CD4-positive, alpha-beta T cell (primary cell): Measurements from ENCODE around the gene NR2F1-AS1. TPM values are rescaled to one million over a fixed set of nuclear protein-coding genes. Genes with fewer than 3 reads are reported as not detected.

ENCODE experiments used
- ATAC-seq: fragments of 200-7000 bp; cut with Tn5 transposase; one replicate; pipeline ENCODE4 v1.10.0; 2022; ENCODE audit warnings: mild to moderate bottlenecking; ENCODE audit not compliant: poor library complexity
- CTCF ChIA-PET: fragments of 350-600 bp; sonication (Branson Sonifier 250); formaldehyde crosslinking; loops from one replicate; lab custom pipeline; 2021; ENCODE audit warnings: antibody characterized with exemption, inconsistent platforms; lab: Charles Lee
- POLR2A ChIA-PET: fragments of 350-600 bp; sonication (Branson Sonifier 250); formaldehyde crosslinking; loops from one replicate; lab custom pipeline; 2021; ENCODE audit warnings: antibody characterized with exemption, inconsistent platforms; lab: Charles Lee
- DNase-seq, 14 experiments: peaks; one replicate each; pipeline ENCODE4 v3.0.0-alpha.2; 2013 to 2020; ENCODE audit warnings: mixed read lengths in 2 of 14
- H3K27ac ChIP-seq, 2 donors: one replicate each; pipeline versions ENCODE4 v1.5.1 to v1.7.0; 2013; ENCODE audit warnings: low read length in 2 of 2, low read depth in 1 of 2, mild to moderate bottlenecking in 1 of 2
- H3K27me3 ChIP-seq, 2 experiments: 1 replicate in 1 of 2; 2 replicates in 1 of 2; pipeline versions ENCODE4 v1.6.1 to v1.7.0; 2013; ENCODE audit warnings: low read length in 2 of 2, control low read depth in 1 of 2, mild to moderate bottlenecking in 1 of 2, moderate library complexity in 1 of 2; ENCODE audit not compliant: insufficient read depth in 2 of 2, control insufficient read depth in 1 of 2
- H3K36me3 ChIP-seq: one replicate; pipeline ENCODE4 v1.6.1; 2013; ENCODE audit warnings: low read length, control low read depth; ENCODE audit not compliant: insufficient read depth
- H3K4me1 ChIP-seq: one replicate; pipeline ENCODE4 v1.6.1; 2013; ENCODE audit warnings: low read length, control low read depth; ENCODE audit not compliant: insufficient read depth
- H3K4me3 ChIP-seq: one replicate; pipeline ENCODE4 v1.5.1; 2013; ENCODE audit warnings: mild to moderate bottlenecking, low read length, moderate library complexity
- H3K9me3 ChIP-seq, 2 experiments: 1 replicate in 1 of 2; 2 replicates in 1 of 2; pipeline versions ENCODE4 v1.6.1 to v1.7.0; 2013; ENCODE audit warnings: low read length in 2 of 2, mild to moderate bottlenecking in 2 of 2, control low read depth in 1 of 2, moderate library complexity in 1 of 2; ENCODE audit not compliant: control insufficient read depth in 1 of 2, insufficient read depth in 1 of 2
- H3K27ac Mint-ChIP-seq: one replicate; pipeline ENCODE4 v1.8.0; 2020; ENCODE audit warnings: mixed read lengths
- H3K27me3 Mint-ChIP-seq: one replicate; pipeline ENCODE4 v1.8.0; 2021; ENCODE audit warnings: mixed read lengths
- H3K36me3 Mint-ChIP-seq: one replicate; pipeline ENCODE4 v1.8.0; 2021; ENCODE audit warnings: low read depth, mixed read lengths
- H3K4me1 Mint-ChIP-seq: one replicate; pipeline ENCODE4 v1.8.0; 2021; ENCODE audit warnings: low read depth, mixed read lengths
- H3K4me3 Mint-ChIP-seq: one replicate; pipeline ENCODE4 v1.8.0; 2020; ENCODE audit warnings: mild to moderate bottlenecking, mixed read lengths
- H3K9me3 Mint-ChIP-seq: one replicate; pipeline ENCODE4 v1.8.0; 2020; ENCODE audit warnings: mixed read lengths
- CTCF ChIP-seq: fragments of 200-600 bp; IDR thresholded peaks from one replicate; pipeline ENCODE4 v1.8.0; 2022; ENCODE audit warnings: antibody characterized with exemption, mild to moderate bottlenecking
- intact Hi-C, 2 experiments: fragments of 100-400 bp; cut with DNase I in 1 of 2; cut with micrococcal nuclease in 1 of 2; formaldehyde crosslinking; loops; one replicate each; pipeline versions ENCODE4 v1.15.1 to v1.9.0; 2023 to 2025; cut with DNase I, micrococcal nuclease
- total RNA-seq, 174 experiments: library from RNA in 2 of 174; stranded (reverse) in 2 of 174; gene quantifications; one replicate each; pipeline ENCODE4 v1.2.3 and lab custom pipeline; 2021 to 2026

Gene NR2F1-AS1
- total RNA-seq, 2 experiments from 2014 or later: not detected

- no peaks in the 10 kb centered on the region for H3K4me1 Mint-ChIP-seq
- H3K36me3 Mint-ChIP-seq: no peaks in the 10 kb centered on the region
- no peaks in the 10 kb centered on the region for H3K9me3 ChIP-seq
- CTCF ChIA-PET: no interaction called here
- POLR2A ChIA-PET: no interaction called here
- H3K27ac Mint-ChIP-seq: no peak overlapping the region
- intact Hi-C loops: no loop called here
- no peak overlapping the region for H3K27ac ChIP-seq
- H3K27me3 ChIP-seq: no peaks in the 10 kb centered on the region
- no peaks in the 10 kb centered on the region for H3K36me3 ChIP-seq
- no peaks in the 10 kb centered on the region for H3K4me1 ChIP-seq
- H3K9me3 Mint-ChIP-seq: no peaks in the 10 kb centered on the region
- H3K4me3 ChIP-seq: no peak overlapping the region
- peaks cover 6% of the 10 kb centered on the region for H3K27me3 Mint-ChIP-seq
- no peak overlapping the region for H3K4me3 Mint-ChIP-seq
- no peak for TF ChIP-seq CTCF
- ATAC-seq: no peak
- DNase-seq: no peak
Measured at GRCh38 chr5:93406971-93407401, 174.0 kb downstream of the NR2F1-AS1 start.

- Histone ChIP-seq H3K4me1 (no peaks in the 10 kb centered on the region), H3K36me3 (no peaks in the 10 kb centered on the region), H3K27ac (no peak overlapping the region), H3K27me3 (no peaks in the 10 kb centered on the region), H3K4me3 (no peak overlapping the region), H3K9me3 (no peaks in the 10 kb centered on the region)
- Mint-ChIP-seq H3K9me3 (peaks cover 4% of the 10 kb centered on the region), H3K27me3 (peaks cover 18% of the 10 kb centered on the region), H3K36me3 (no peaks in the 10 kb centered on the region), H3K4me1 (no peaks in the 10 kb centered on the region), H3K27ac (no peak overlapping the region), H3K4me3 (no peak overlapping the region)
- CTCF ChIA-PET: no interaction called here
- ATAC-seq (no peak), DNase-seq (no peak)
- no peak for TF ChIP-seq CTCF
- intact Hi-C loops: no loop called here
- POLR2A ChIA-PET: no interaction called here
Measured at GRCh38 chr5:93404246-93404645, 176.8 kb downstream of the NR2F1-AS1 start.

GRCh38 chr5:93403141-93403928 lies 177.7 kb downstream of the NR2F1-AS1 start:
- no peak for DNase-seq
- intact Hi-C loops: no loop called here
- POLR2A ChIA-PET: no interaction called here

More at GRCh38 chr5:93403141-93403928, 177.7 kb downstream of the NR2F1-AS1 start:
- H3K27ac Mint-ChIP-seq: no peak overlapping the region
- peaks cover 21% of the 10 kb centered on the region for H3K27me3 Mint-ChIP-seq
- no peak for ATAC-seq
- Histone ChIP-seq H3K36me3 (no peaks in the 10 kb centered on the region), H3K27me3 (no peaks in the 10 kb centered on the region), H3K27ac (no peak overlapping the region), H3K4me3 (no peak overlapping the region), H3K9me3 (no peaks in the 10 kb centered on the region), H3K4me1 (no peaks in the 10 kb centered on the region)
- TF ChIP-seq CTCF: no peak
- H3K36me3 Mint-ChIP-seq: no peaks in the 10 kb centered on the region
- CTCF ChIA-PET: no interaction called here
- H3K4me3 Mint-ChIP-seq: no peak overlapping the region
- peaks cover 4% of the 10 kb centered on the region for H3K9me3 Mint-ChIP-seq
- H3K4me1 Mint-ChIP-seq: no peaks in the 10 kb centered on the region
